Adipocyte (in vitro differentiated cells): ENCODE data around the gene MRPL24.

Source experiments
- DNase-seq: peaks from one replicate; pipeline ENCODE4 v3.0.0-alpha.2; 2015; ENCODE audit warnings: low read depth
- H3K27me3 ChIP-seq: replicated peaks from 2 replicates; pipeline ENCODE4 v1.7.0; 2013; ENCODE audit warnings: mild to moderate bottlenecking, low read length, moderate library complexity; ENCODE audit not compliant: control insufficient read depth, insufficient read depth
- H3K36me3 ChIP-seq: 2 replicates; pipeline ENCODE4 v1.7.0; 2013; ENCODE audit warnings: low read length, mild to moderate bottlenecking, moderate library complexity; ENCODE audit not compliant: control insufficient read depth, insufficient read depth, severe bottlenecking
- H3K4me1 ChIP-seq: 2 replicates; pipeline ENCODE4 v1.7.0; 2013; ENCODE audit warnings: mild to moderate bottlenecking, low read length, moderate library complexity; ENCODE audit not compliant: control insufficient read depth, insufficient read depth
- H3K4me3 ChIP-seq: 2 replicates; pipeline ENCODE4 v1.7.0; 2013; ENCODE audit warnings: mild to moderate bottlenecking, low read length, moderate library complexity
- H3K9ac ChIP-seq: 2 replicates; pipeline ENCODE4 v1.7.0; 2013; ENCODE audit warnings: mild to moderate bottlenecking, low read length, moderate library complexity
- H3K9me3 ChIP-seq: 2 replicates; pipeline ENCODE4 v1.7.0; 2013; ENCODE audit warnings: mild to moderate bottlenecking, low read length, moderate library complexity; ENCODE audit not compliant: control insufficient read depth

MRPL24 gene

DNA sequence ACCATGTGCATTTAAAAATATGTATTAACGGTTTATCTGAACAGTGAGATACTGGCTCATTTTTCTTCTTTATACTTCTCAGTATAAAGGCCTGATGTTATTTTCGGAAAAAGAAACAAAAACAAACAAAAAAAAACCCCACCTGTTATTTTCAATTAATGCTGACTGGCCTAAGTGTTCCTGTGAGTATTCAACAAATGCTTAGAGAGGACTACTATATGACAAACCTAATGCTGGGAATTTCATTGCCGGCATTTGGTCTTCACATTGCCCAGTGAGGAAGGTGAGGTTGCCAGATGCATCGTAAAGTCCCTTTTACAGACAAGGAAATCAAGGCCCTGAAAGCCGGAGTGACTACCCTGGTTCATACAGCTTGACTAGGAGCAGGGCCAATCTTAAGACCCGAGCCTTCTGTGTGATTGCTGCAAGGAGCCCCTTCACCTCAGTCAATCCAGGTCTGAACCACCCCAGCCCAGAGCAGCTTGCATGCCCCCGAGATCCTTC lies 599 bp downstream of the MRPL24 start:
- Histone ChIP-seq H3K9me3 (no peaks in the 10 kb centered on the region), H3K9ac (peak overlapping the region; percentile 94), H3K27me3 (no peaks in the 10 kb centered on the region), H3K4me1 (peaks cover 21% of the 10 kb centered on the region), H3K4me3 (peak overlapping the region; percentile 98), H3K36me3 (peaks cover 57% of the 10 kb centered on the region)
- DNase-seq = no peak

DNA sequence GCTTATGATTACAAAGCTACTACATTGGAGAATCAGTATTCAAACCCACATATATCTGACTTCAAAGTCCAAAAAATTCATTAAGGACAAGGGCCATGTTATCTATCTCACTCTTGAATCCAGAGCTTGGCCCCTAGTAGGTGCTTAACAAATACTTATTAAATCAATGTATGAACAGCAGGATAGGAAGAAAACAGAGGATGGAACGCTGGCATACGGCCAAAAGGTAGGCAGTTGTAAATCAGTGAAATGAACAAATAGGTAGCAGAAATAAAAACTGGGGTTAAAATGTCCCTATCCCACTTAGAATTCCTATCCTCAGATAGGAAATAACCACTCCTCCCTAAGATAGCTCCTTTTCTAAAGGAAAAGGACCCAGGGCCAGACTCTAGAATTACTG lies 2.0 kb downstream of the MRPL24 start:
- H3K4me3 ChIP-seq = no peak overlapping the region
- peaks cover 15% of the 10 kb centered on the region for H3K4me1 ChIP-seq
- no peak overlapping the region for H3K9ac ChIP-seq
- no peaks in the 10 kb centered on the region for H3K27me3 ChIP-seq
- no peaks in the 10 kb centered on the region for H3K9me3 ChIP-seq
- peaks cover 50% of the 10 kb centered on the region for H3K36me3 ChIP-seq
- DNase-seq = no peak

DNA sequence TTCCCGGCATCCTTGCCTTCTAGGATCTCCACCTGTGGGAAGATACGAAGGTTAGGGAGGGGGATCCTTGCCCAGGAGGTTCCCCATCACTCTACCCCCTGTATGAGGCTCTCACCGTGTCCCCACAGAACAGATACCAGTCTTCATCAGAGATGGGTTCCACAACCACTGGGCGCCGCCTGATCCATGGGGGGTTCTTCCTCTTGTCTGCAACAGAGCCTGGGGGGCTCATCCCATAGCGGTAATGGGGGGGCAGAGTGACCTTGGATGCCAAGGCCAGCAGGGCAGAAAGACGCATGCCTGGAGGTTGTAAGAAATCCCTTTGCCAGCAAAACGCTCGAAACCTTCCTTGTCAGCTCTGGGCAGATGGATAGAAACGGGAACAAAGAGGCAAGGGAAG lies 2.5 kb downstream of the MRPL24 start:
- Histone ChIP-seq H3K4me3 (no peak overlapping the region), H3K9ac (no peak overlapping the region), H3K36me3 (peaks cover 48% of the 10 kb centered on the region), H3K27me3 (no peaks in the 10 kb centered on the region), H3K4me1 (peaks cover 15% of the 10 kb centered on the region), H3K9me3 (no peaks in the 10 kb centered on the region)
- no peak for DNase-seq

DNA sequence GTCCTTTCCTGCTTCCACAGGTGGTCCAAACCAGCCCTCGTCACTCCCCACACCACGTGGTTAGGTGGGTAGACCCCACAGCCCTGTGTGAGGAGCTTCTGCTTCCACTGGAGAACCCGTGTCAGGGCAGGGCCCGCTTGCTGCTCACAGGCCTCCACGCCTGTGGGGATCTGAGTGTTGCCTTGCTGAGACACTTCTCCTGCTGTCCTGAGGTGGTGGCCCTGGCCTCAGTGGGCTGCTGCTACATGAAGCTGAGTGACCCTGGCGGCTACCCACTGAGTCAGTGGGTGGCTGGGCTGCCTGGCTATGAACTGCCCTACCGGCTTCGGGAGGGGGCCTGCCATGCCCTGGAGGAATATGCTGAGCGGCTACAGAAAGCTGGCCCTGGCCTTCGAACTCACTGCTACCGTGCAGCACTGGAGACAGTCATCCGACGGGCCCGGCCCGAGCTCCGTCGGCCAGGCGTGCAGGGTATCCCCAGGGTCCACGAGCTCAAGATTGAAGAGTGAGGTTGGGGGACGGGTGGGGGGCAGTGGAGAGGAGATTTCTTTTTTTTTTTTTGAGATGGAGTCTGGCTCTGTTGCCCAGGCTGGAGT lies 6.8 kb downstream of the MRPL24 start:
- Histone ChIP-seq H3K36me3 (peaks cover 38% of the 10 kb centered on the region), H3K27me3 (no peaks in the 10 kb centered on the region), H3K9ac (no peak overlapping the region), H3K4me3 (no peak overlapping the region), H3K4me1 (peaks cover 8% of the 10 kb centered on the region), H3K9me3 (no peaks in the 10 kb centered on the region)
- no peak for DNase-seq

DNA sequence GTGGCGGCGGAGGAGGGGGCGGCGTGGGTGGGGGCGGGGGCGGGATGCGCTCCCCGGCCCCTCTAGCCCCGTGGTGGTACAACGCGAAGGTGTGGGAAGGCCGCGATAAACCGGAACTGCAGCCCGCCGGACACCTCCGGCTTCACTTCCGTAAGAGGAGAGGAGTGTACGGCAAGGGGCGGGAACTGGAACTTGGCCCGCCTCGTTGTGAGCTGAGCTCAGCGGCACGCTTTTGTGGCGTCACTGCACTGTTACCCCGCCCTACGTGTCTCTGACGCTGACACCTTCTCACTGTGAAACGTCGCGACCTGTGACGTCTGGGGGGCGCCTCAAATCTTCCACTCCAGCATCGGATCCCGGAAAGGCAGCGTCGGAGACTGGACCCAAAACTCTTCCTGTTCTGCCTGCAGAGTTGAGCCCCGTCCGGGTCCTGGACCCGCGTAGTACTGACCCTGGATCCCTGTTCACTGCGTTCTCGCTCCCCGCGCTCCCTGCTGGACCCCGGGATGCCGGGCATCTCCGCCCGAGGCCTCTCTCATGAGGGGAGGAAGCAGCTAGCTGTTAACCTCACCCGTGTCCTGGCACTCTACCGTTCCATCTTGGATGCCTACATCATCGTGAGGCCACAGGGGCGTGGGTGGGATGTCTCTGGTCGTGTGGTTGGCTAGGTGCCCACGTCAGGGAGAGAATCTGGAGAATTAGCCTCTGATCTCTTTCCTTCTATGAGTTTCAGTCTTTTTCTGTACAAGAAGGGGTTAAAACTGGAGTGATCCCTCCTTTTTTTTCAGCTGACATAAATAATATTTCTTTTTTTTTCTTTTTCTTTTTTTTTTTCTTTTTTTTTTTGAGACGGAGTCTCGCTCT lies 12.1 kb downstream of the MRPL24 start, which contains the start of gene ISG20L2:
Gene ISG20L2 (minus strand): TSS at position 168 of the 864 bp plus-strand sequence. CDS start 1,114 bp downstream, outside the sequence.
- H3K36me3 ChIP-seq = peaks cover 20% of the 10 kb centered on the region
- H3K9ac ChIP-seq = peak within 1 kb of the TSS; percentile 97
- peak within 1 kb of the TSS; percentile 100 for H3K4me3 ChIP-seq
- DNase-seq = peak; percentile 99
- no peaks in the 10 kb centered on the region for H3K27me3 ChIP-seq
- H3K9me3 ChIP-seq = no peaks in the 10 kb centered on the region
- H3K4me1 ChIP-seq = peaks cover 36% of the 10 kb centered on the region

DNA sequence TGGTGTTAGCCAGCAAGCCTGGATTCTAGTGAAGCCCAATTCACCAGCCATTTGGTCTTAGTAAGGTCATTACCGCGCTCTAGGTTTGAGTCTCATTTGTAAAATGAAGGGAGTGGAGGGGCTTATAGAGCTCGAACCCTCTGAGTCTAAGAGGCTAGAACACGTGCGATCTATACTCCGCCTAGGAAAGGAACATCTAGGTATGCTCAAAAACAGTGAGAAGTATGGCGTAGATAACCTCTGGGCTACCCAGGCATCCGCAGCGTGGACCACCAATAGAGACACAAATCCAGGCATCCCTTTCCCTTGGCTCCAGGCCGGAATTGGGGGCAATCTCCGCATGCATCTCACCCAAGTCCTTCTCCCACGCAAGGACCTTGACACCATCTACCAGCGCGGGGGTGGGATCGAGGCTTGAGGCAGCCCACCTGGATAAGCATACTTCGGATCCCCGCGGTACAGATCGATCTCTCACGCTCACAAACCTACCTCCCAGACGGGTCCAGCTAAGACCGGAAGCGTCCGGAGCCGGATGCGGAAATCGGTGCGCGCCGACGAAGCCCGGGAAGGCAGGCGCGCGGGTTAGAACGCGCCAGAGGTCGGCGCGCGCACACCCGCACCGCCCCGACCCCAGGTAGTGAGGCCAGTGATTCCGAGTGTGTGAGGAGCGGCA lies 12.8 kb downstream of the MRPL24 start, which contains the start of gene METTL25B:
Gene METTL25B (plus strand): TSS at position 544 of the 673 bp plus-strand sequence. CDS start 636 bp downstream, outside the sequence.
- peak within 1 kb of the TSS; percentile 100 for H3K4me3 ChIP-seq
- H3K9me3 ChIP-seq = no peaks in the 10 kb centered on the region
- H3K36me3 ChIP-seq = peaks cover 25% of the 10 kb centered on the region
- no peaks in the 10 kb centered on the region for H3K27me3 ChIP-seq
- peaks cover 36% of the 10 kb centered on the region for H3K4me1 ChIP-seq
- DNase-seq = peak; percentile 91
- H3K9ac ChIP-seq = peak within 1 kb of the TSS; percentile 97

DNA sequence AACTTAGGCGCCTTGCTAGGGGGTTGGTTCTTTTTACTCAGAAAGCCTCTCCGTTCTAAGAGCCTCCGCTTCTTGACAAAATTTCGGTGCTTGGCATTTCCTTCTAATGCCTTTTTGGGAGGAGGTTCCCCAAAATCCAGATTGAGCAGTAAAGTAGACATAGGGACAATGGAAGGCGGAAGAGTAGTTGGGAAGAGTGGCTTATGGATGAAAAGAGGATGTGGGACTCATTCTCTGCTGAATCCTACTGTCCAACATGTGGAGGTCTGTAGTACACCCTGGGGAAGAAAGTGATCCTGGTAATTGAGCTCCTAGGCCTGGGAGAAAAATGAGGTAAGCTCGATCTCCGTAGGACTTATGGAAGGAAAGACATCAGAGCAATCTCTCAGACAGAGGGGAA lies 13.4 kb downstream of the MRPL24 start:
- Histone ChIP-seq H3K4me3 (peak overlapping the region; percentile 100), H3K4me1 (peaks cover 36% of the 10 kb centered on the region), H3K9me3 (no peaks in the 10 kb centered on the region), H3K36me3 (peaks cover 26% of the 10 kb centered on the region), H3K27me3 (no peaks in the 10 kb centered on the region), H3K9ac (peak overlapping the region; percentile 97)
- DNase-seq = no peak

DNA sequence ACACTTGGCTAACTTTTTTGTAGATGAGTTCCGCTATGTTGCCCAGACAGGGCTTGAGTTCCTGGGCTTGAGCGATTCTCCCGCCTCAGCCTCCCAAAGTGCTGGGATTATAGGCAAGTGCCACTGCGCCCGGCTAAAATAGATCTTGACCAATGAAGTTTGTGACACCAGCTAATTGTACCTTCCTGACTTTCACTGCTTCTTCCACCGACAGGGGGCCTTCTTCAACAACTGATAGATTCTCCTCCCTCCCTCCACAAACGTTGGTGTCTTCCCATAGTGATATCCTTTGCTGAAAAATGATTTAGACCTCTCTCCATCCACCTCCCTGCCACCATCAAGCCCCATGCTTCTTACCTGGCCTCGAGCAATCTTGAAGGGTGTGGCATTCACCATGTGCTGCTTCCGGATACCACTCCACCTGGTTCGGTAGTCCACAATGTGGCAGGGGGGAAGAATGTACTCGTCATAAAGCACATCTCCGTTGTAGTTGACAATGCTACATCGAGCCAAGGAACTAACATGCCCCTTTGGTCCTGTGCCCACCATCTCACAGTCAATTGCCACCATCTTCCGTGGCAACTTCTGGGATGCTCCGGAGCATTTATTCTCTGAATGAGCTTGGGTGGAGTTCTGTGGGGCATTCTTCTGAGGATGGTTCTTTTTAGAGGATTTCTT lies 14.2 kb downstream of the MRPL24 start:
- H3K36me3 ChIP-seq = peaks cover 26% of the 10 kb centered on the region
- H3K9me3 ChIP-seq = no peaks in the 10 kb centered on the region
- peak overlapping the region; percentile 97 for H3K9ac ChIP-seq
- peaks cover 36% of the 10 kb centered on the region for H3K4me1 ChIP-seq
- H3K27me3 ChIP-seq = no peaks in the 10 kb centered on the region
- DNase-seq = peak; percentile 79
- H3K4me3 ChIP-seq = peak overlapping the region; percentile 100

DNA sequence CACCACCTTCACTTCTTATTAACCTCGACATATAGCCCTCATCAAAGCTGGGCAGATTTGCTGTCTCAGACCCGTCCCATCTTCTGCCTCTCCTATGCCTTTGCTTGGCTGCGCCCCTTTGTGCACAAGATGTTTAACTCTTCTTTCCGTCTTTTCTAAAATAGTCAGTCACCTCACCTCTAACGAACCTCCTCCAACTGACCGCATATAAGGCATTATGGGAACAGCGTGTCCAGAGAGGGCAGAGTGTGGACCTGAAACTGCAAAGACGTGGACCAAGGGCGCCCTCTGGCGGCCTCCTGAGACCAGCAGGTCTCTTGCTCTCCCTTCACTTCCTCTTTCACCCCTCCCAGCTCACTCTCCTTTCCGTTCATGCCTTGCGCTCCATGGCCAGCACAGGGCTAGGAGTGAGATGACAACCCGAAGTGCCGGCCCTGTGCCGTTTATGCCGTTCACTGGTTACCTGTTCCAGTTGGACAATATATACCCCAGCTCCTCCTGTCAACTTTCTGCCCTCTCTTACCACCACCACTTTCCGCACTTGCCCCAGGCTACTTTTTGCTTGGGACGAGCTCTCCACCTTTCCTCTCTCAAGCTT lies 15.1 kb downstream of the MRPL24 start:
- H3K9ac ChIP-seq = peak overlapping the region; percentile 68
- no peaks in the 10 kb centered on the region for H3K9me3 ChIP-seq
- H3K27me3 ChIP-seq = no peaks in the 10 kb centered on the region
- DNase-seq = peak; percentile 96
- peaks cover 32% of the 10 kb centered on the region for H3K36me3 ChIP-seq
- peak overlapping the region; percentile 100 for H3K4me3 ChIP-seq
- H3K4me1 ChIP-seq = peaks cover 43% of the 10 kb centered on the region

DNA sequence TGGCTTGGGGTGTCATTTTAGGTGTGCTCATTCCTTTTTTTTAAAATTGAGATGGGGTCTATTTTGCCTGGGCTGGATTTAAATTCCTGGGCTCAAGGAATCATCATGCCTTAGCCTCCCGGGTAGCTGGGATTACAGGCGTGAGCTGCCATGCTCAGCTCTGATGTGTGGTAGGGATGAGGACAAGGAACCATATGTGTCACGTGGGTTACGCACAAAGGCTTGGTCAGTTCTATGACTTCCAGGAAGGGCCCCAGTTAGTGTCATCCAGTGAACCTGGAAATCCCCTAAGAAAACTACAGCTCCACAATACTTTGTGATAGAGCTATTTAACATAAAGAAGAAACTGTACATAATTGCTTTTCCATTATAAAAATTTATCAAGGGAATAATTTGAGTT lies 19.4 kb downstream of the MRPL24 start:
- no peak overlapping the region for H3K4me3 ChIP-seq
- peaks cover 35% of the 10 kb centered on the region for H3K36me3 ChIP-seq
- DNase-seq = no peak
- H3K9me3 ChIP-seq = no peaks in the 10 kb centered on the region
- no peaks in the 10 kb centered on the region for H3K27me3 ChIP-seq
- no peak overlapping the region for H3K9ac ChIP-seq
- H3K4me1 ChIP-seq = peaks cover 21% of the 10 kb centered on the region
